Adrenal gland (tissue), 5 donors: ENCODE data around the gene SPTBN1.

Experiments
- CTCF ChIP-seq, 6 experiments: fragments of 450-650 bp in 4 of 6; fragments of 200-600 bp in 2 of 6; sonication (generic) in 1 of 6; IDR thresholded peaks; 1 replicate in 5 of 6; 2 replicates in 1 of 6; pipeline versions ENCODE4 v1.5.1 to v1.8.0; 2016 to 2021; ENCODE audit warnings: antibody characterized with exemption in 6 of 6, mild to moderate bottlenecking in 2 of 6, moderate library complexity in 1 of 6
- POLR2A ChIP-seq, 2 donors: fragments of 450-650 bp; IDR thresholded peaks; one replicate each; pipeline ENCODE4 v1.6.1; 2017; ENCODE audit warnings: antibody characterized with exemption in 2 of 2, mild to moderate bottlenecking in 2 of 2, moderate library complexity in 1 of 2
- donor health status: DM: no; HTN: no; CAD: no.

DNA sequence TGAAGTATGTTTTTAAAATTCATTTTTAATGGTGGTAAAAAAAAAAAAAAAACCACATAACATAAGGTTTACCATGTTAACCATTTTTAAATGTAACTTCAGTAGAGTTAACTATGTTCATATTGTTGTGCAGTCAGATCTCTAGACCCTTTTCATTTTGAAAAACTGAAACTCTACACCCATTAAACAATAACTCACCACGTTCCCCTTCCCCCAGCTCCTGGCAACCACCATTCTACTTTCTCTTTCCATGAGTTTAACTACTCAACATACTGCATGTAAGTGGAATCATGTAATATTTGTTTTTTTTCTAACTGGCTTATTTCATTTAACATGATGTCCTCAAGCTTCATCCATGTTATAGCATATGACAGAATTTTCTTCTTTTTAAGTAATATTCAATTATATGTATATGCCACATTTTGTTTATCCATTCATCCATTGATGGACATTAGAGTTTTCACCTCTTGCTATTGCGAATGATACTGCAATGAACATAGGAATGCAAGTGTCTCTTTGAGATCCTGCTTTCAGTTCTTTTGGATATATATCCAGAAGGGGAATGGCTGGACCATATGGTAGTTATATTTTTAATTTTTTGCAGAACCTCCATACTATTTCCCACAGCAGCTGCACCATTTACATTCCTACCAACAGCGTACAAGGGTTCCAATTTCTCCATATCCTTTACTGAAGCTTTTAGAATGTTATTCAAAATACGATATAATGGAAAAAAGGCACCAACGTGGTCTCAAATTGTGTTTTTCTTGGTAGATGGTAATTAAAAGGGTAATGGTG, 91.0 kb downstream of the SPTBN1 start:
- TF ChIP-seq CTCF (IDR thresholded peaks at IDR 0.05) (no peak), POLR2A (IDR thresholded peaks at IDR 0.05) (no peak)
